Breast epithelium (tissue), 4 donors: ENCODE results near the gene OSBPL6. TPM values are rescaled to one million over a fixed set of nuclear protein-coding genes. Genes with fewer than 3 reads are reported as not detected.

Experiments used
- DNase-seq, 2 donors: peaks; one replicate each; pipeline ENCODE4 v3.0.0-alpha.2; 2019; ENCODE audit warnings: low spot score in 2 of 2
- H3K27ac ChIP-seq, 2 donors: fragments of 200-600 bp; sonication (generic) in 1 of 2; one replicate each; pipeline ENCODE4 v1.5.1; 2016 to 2019; ENCODE audit warnings: mild to moderate bottlenecking in 1 of 2
- H3K27me3 ChIP-seq, 2 donors: fragments of 200-600 bp; sonication (generic) in 1 of 2; one replicate each; pipeline versions ENCODE4 v1.5.1 to v1.6.0; 2017 to 2019; ENCODE audit warnings: control low read depth in 1 of 2, mild to moderate bottlenecking in 1 of 2
- H3K36me3 ChIP-seq: fragments of 200-600 bp; one replicate; pipeline ENCODE4 v1.5.1; 2019
- H3K4me1 ChIP-seq, 2 donors: fragments of 200-600 bp; sonication (generic); one replicate each; pipeline ENCODE4 v1.5.1; 2016 to 2019; ENCODE audit warnings: control low read depth in 1 of 2
- H3K4me3 ChIP-seq, 3 donors: fragments of 200-600 bp; sonication (generic); 1 replicate in 2 of 3; 2 replicates in 1 of 3; pipeline ENCODE4 v1.5.1; 2016 to 2019; ENCODE audit warnings: mild to moderate bottlenecking in 3 of 3, moderate library complexity in 2 of 3
- H3K9me3 ChIP-seq, 2 donors: fragments of 200-600 bp; sonication (generic) in 1 of 2; one replicate each; pipeline ENCODE4 v1.5.1; 2016 to 2019; ENCODE audit warnings: control low read depth in 1 of 2
- CTCF ChIP-seq, 3 donors: fragments of 450-650 bp; IDR thresholded peaks; one replicate each; pipeline ENCODE4 v1.5.1; 2016 to 2017; ENCODE audit warnings: antibody characterized with exemption in 3 of 3, mild to moderate bottlenecking in 3 of 3, moderate library complexity in 3 of 3
- POLR2A ChIP-seq: fragments of 450-650 bp; IDR thresholded peaks from one replicate; pipeline ENCODE4 v1.6.1; 2016; ENCODE audit warnings: antibody characterized with exemption, mild to moderate bottlenecking, moderate library complexity
- POLR2AphosphoS5 ChIP-seq, 3 donors: sonication (generic); formaldehyde crosslinking; IDR thresholded peaks; one replicate each; pipeline ENCODE4 v1.6.1; 2017; ENCODE audit warnings: antibody characterized with exemption in 3 of 3
- intact Hi-C: fragments of 100-400 bp; cut with DNase I; formaldehyde crosslinking; loops from one replicate; pipeline ENCODE4 v1.15.1; 2023; ENCODE audit warnings: low total_unique reads
- total RNA-seq, 3 donors: library from RNA; depleted of rRNA; stranded (reverse); fragments of >200 nt; gene quantifications; one replicate each; pipeline ENCODE4 v1.1.0, GENCODE V29; 2016

Gene OSBPL6
- total RNA-seq, 3 donors from 2014 or later: 1.3 to 4.8 (median 1.8) TPM

- peak in 1 of 2 donors; percentile 22 for DNase-seq
- Histone ChIP-seq H3K36me3 (no peaks in the 10 kb centered on the region), H3K27me3 (no peaks in the 10 kb centered on the region), H3K4me3 (no peak overlapping the region), H3K4me1 (no peaks in the 10 kb centered on the region), H3K27ac (no peak overlapping the region), H3K9me3 (peaks cover 0 to 1% of the 10 kb centered on the region in 2 donors)
- TF ChIP-seq CTCF (IDR thresholded peaks at IDR 0.05) (no peak), POLR2AphosphoS5 (IDR thresholded peaks at IDR 0.05) (no peak), POLR2A (no peak)
- intact Hi-C loops: loop anchor here (5.0 kb wide), 1 partner anchor 434 kb away; no protein-coding TSS in a partner anchor
Observed at GRCh38 chr2:178363252-178363651, 168.9 kb downstream of the OSBPL6 start.

- Histone ChIP-seq H3K4me3 (no peak overlapping the region), H3K9me3 (no peaks in the 10 kb centered on the region), H3K27me3 (no peaks in the 10 kb centered on the region), H3K4me1 (no peaks in the 10 kb centered on the region), H3K36me3 (no peaks in the 10 kb centered on the region), H3K27ac (no peak overlapping the region)
- DNase-seq: no peak
- TF ChIP-seq POLR2A (no peak), POLR2AphosphoS5 (IDR thresholded peaks at IDR 0.05) (no peak), CTCF (IDR thresholded peaks at IDR 0.05) (no peak)
- intact Hi-C loops: no loop called here
Observed at GRCh38 chr2:178365116-178365515, 170.8 kb downstream of the OSBPL6 start.

- no peak overlapping the region for H3K27ac ChIP-seq
- no peak for DNase-seq
- no peaks in the 10 kb centered on the region for H3K9me3 ChIP-seq
- intact Hi-C loops: no loop called here
- no peaks in the 10 kb centered on the region for H3K4me1 ChIP-seq
- H3K27me3 ChIP-seq: no peaks in the 10 kb centered on the region
- TF ChIP-seq POLR2AphosphoS5 (IDR thresholded peaks at IDR 0.05) (no peak), POLR2A (no peak)
- H3K36me3 ChIP-seq: no peaks in the 10 kb centered on the region
- H3K4me3 ChIP-seq: no peak overlapping the region
Observed at GRCh38 chr2:178366412-178366811, 172.1 kb downstream of the OSBPL6 start.

GRCh38 chr2:178367344-178367743, 173.0 kb downstream of the OSBPL6 start:
- intact Hi-C loops: no loop called here
- Histone ChIP-seq H3K4me3 (no peak overlapping the region), H3K4me1 (no peaks in the 10 kb centered on the region), H3K36me3 (no peaks in the 10 kb centered on the region), H3K27me3 (no peaks in the 10 kb centered on the region), H3K27ac (no peak overlapping the region), H3K9me3 (no peaks in the 10 kb centered on the region)
- TF ChIP-seq POLR2A: no peak
- TF ChIP-seq POLR2AphosphoS5 (IDR thresholded peaks at IDR 0.05): no peak
- no peak for DNase-seq

GRCh38 chr2:178374865-178375264, 180.6 kb downstream of the OSBPL6 start:
- Histone ChIP-seq H3K4me1 (no peaks in the 10 kb centered on the region), H3K27ac (no peak overlapping the region), H3K36me3 (no peaks in the 10 kb centered on the region), H3K4me3 (no peak overlapping the region), H3K27me3 (no peaks in the 10 kb centered on the region), H3K9me3 (no peaks in the 10 kb centered on the region)
- no peak for DNase-seq
- TF ChIP-seq POLR2AphosphoS5 (IDR thresholded peaks at IDR 0.05) (no peak), POLR2A (no peak), CTCF (IDR thresholded peaks at IDR 0.05) (no peak)
- intact Hi-C loops: loop anchor here (5.0 kb wide), 1 partner anchor 122 kb away; no protein-coding TSS in a partner anchor

- no peak overlapping the region for H3K4me3 ChIP-seq
- no peaks in the 10 kb centered on the region for H3K4me1 ChIP-seq
- no peak for TF ChIP-seq POLR2AphosphoS5 (IDR thresholded peaks at IDR 0.05)
- no peak for TF ChIP-seq POLR2A
- TF ChIP-seq CTCF (IDR thresholded peaks at IDR 0.05): no peak
Observed at GRCh38 chr2:178377046-178377445, 182.7 kb downstream of the OSBPL6 start.

More at GRCh38 chr2:178377046-178377445, 182.7 kb downstream of the OSBPL6 start:
- Histone ChIP-seq H3K36me3 (no peaks in the 10 kb centered on the region), H3K9me3 (no peaks in the 10 kb centered on the region), H3K27ac (no peak overlapping the region), H3K27me3 (no peaks in the 10 kb centered on the region)
- no peak for DNase-seq
- intact Hi-C loops: no loop called here
